ENCODE results near the gene ZCCHC7. TPM values are rescaled to one million over a fixed set of nuclear protein-coding genes. Genes with fewer than 3 reads are reported as not detected.
A peak's percentile ranks its signal among the peaks of the same experiment; 100 is the strongest.

The ZCCHC7 gene
- total RNA-seq, 1 donor from 2014 or later = 20.9 TPM

- Histone ChIP-seq H3K4me3 (no peak overlapping the region), H3K36me3 (no peaks in the 10 kb centered on the region), H3K27ac (no peak overlapping the region), H3K9me3 (no peaks in the 10 kb centered on the region), H3K4me1 (no peaks in the 10 kb centered on the region), H3K27me3 (no peaks in the 10 kb centered on the region)
- no peak for ATAC-seq
- TF ChIP-seq CTCF (IDR thresholded peaks at IDR 0.05) = no peak
- DNase-seq = no peak
- intact Hi-C loops (cut with DNase I) = no loop called here
Observed at GRCh38 chr9:37191403-37192089, 71.2 kb downstream of the ZCCHC7 start.

DNA sequence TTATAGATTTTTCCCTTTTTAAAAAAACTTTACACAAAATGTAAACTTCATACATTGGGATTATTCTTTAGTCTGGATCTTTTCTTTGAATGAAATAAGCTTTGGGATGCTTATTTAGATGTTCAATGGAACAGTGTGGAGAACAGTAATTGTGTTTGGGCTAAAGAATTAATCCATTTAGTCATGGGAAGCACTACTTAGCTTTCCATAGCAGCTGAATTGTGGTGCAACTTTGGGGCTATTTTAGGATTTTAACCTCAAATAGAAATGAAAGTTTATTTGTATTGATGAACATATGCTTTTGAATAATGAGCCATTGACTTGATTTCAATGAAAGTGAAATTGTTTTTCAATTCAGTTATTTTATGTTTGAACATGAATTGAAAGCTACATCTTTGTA lies 72.4 kb downstream of the ZCCHC7 start:
- DNase-seq (no peak), ATAC-seq (no peak)
- H3K4me3 ChIP-seq = no peak overlapping the region
- H3K36me3 ChIP-seq = no peaks in the 10 kb centered on the region
- H3K9me3 ChIP-seq = no peaks in the 10 kb centered on the region
- no peak overlapping the region for H3K27ac ChIP-seq
- H3K4me1 ChIP-seq = peaks cover 9% of the 10 kb centered on the region
- intact Hi-C loops (cut with DNase I) = no loop called here
- no peak for TF ChIP-seq CTCF (IDR thresholded peaks at IDR 0.05)
- H3K27me3 ChIP-seq = no peaks in the 10 kb centered on the region

- ATAC-seq (peak; percentile 36), DNase-seq (no peak)
- no peak overlapping the region for H3K4me3 ChIP-seq
- no peaks in the 10 kb centered on the region for H3K27me3 ChIP-seq
- H3K27ac ChIP-seq = no peak overlapping the region
- intact Hi-C loops (cut with DNase I) = no loop called here
- H3K4me1 ChIP-seq = peaks cover 9% of the 10 kb centered on the region
- no peaks in the 10 kb centered on the region for H3K9me3 ChIP-seq
- no peak for TF ChIP-seq CTCF (IDR thresholded peaks at IDR 0.05)
- no peaks in the 10 kb centered on the region for H3K36me3 ChIP-seq
Observed at GRCh38 chr9:37197158-37198038, 77.0 kb downstream of the ZCCHC7 start.

DNA sequence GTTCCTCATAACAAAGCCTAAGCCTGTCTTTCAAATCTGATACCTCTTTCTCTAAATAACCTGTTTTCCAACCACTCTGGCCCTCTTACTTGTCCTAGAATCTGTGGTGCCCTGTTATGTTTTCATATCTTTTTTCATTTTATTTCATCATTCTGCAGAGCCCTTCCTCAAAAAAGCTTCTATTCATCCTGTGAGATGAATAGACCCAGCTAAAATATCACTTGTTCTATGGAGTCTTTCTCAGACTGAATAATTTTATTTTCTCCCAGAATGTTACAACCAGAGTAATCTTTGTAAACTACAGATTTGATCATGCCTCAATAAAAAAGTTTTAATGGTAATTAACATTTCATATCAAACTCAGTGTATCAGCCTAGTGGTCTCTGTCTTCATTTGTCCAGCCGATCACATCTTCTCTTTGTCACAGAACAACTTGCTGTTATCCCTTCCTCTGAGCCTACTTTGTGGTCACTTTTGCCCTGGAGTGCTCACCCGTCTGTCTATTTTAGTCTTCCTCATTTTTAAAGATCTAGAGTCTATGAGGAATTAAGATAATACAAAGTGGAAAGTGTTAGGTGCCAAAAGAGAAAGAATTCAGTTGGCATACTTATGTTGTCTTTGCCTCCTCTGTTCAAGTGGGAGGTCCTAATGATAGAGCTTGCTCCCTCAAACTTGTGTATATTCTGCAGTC lies 77.8 kb downstream of the ZCCHC7 start:
- intact Hi-C loops (cut with DNase I) = no loop called here
- no peaks in the 10 kb centered on the region for H3K27me3 ChIP-seq
- H3K9me3 ChIP-seq = no peaks in the 10 kb centered on the region
- no peak for TF ChIP-seq CTCF (IDR thresholded peaks at IDR 0.05)
- H3K36me3 ChIP-seq = no peaks in the 10 kb centered on the region
- ATAC-seq (no peak), DNase-seq (no peak)
- no peak overlapping the region for H3K27ac ChIP-seq
- H3K4me1 ChIP-seq = peaks cover 9% of the 10 kb centered on the region
- H3K4me3 ChIP-seq = no peak overlapping the region

DNA sequence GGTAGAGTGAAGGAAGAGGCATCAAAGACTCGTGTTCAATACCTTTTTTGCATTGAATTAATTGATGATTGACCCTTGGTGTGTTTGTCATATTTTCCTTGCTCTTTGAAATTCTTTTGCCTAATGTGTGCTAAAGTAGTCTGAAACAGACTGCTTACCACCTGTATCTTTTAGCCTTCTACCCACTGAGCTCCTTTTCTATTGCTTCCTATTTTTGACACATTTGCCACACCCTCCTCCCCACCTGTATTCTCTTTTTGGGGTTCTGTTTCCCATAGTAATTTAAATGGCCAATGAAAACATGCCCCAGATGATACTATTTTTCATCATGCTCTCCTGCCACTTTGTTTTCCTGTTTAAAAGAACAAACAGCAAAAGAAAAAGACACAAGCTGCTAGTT lies 78.5 kb downstream of the ZCCHC7 start:
- intact Hi-C loops (cut with DNase I) = no loop called here
- no peak for TF ChIP-seq CTCF (IDR thresholded peaks at IDR 0.05)
- ATAC-seq (no peak), DNase-seq (no peak)
- Histone ChIP-seq H3K27me3 (no peaks in the 10 kb centered on the region), H3K4me1 (peaks cover 9% of the 10 kb centered on the region), H3K9me3 (no peaks in the 10 kb centered on the region), H3K36me3 (no peaks in the 10 kb centered on the region), H3K27ac (no peak overlapping the region), H3K4me3 (no peak overlapping the region)
